Measurements from ENCODE around the gene THSD4.

The THSD4 gene

GRCh38 chr15:71786673-71787072 lies 671.4 kb downstream of the THSD4 start:
- Histone ChIP-seq H3K36me3 (ENCODE audit: control insufficient read depth in 2 of 2, insufficient read depth in 2 of 2, low read length in 2 of 2) (no peaks in the 10 kb centered on the region), H3K27me3 (ENCODE audit: control insufficient read depth in 1 of 2, insufficient read depth in 2 of 2, low read length in 2 of 2) (peaks cover 0 to 6% of the 10 kb centered on the region in 2 donors), H3K4me3 (ENCODE audit: low read length in 2 of 2) (no peak overlapping the region), H3K27ac (ENCODE audit: low read length) (no peak overlapping the region), H3K9me3 (ENCODE audit: control insufficient read depth in 2 of 2, low read length in 2 of 2) (no peaks in the 10 kb centered on the region), H3K4me1 (ENCODE audit: control insufficient read depth, insufficient read depth, low read length) (no peaks in the 10 kb centered on the region), H3K9ac (ENCODE audit: low read length in 2 of 2) (no peak overlapping the region)

GRCh38 chr15:71788646-71789579 lies 673.6 kb downstream of the THSD4 start:
- Histone ChIP-seq H3K9me3 (ENCODE audit: control insufficient read depth in 2 of 2, low read length in 2 of 2) (no peaks in the 10 kb centered on the region), H3K9ac (ENCODE audit: low read length in 2 of 2) (no peak overlapping the region), H3K4me3 (ENCODE audit: low read length in 2 of 2) (no peak overlapping the region), H3K4me1 (ENCODE audit: control insufficient read depth, insufficient read depth, low read length) (no peaks in the 10 kb centered on the region), H3K27me3 (ENCODE audit: control insufficient read depth in 1 of 2, insufficient read depth in 2 of 2, low read length in 2 of 2) (peaks cover 0 to 6% of the 10 kb centered on the region in 2 donors), H3K36me3 (ENCODE audit: control insufficient read depth in 2 of 2, insufficient read depth in 2 of 2, low read length in 2 of 2) (no peaks in the 10 kb centered on the region), H3K27ac (ENCODE audit: low read length) (no peak overlapping the region)

- H3K9me3 ChIP-seq (ENCODE audit: control insufficient read depth in 2 of 2, low read length in 2 of 2): no peaks in the 10 kb centered on the region
- H3K4me3 ChIP-seq (ENCODE audit: low read length in 2 of 2): no peak overlapping the region
- peaks cover 0 to 6% of the 10 kb centered on the region in 2 donors for H3K27me3 ChIP-seq (ENCODE audit: control insufficient read depth in 1 of 2, insufficient read depth in 2 of 2, low read length in 2 of 2)
- no peaks in the 10 kb centered on the region for H3K36me3 ChIP-seq (ENCODE audit: control insufficient read depth in 2 of 2, insufficient read depth in 2 of 2, low read length in 2 of 2)
- no peaks in the 10 kb centered on the region for H3K4me1 ChIP-seq (ENCODE audit: control insufficient read depth, insufficient read depth, low read length)
- no peak overlapping the region for H3K9ac ChIP-seq (ENCODE audit: low read length in 2 of 2)
- H3K27ac ChIP-seq (ENCODE audit: low read length): no peak overlapping the region
Measured at GRCh38 chr15:71789616-71790015, 674.3 kb downstream of the THSD4 start.

GRCh38 chr15:71790081-71790480 lies 674.8 kb downstream of the THSD4 start:
- Histone ChIP-seq H3K9ac (ENCODE audit: low read length in 2 of 2) (no peak overlapping the region), H3K4me1 (ENCODE audit: control insufficient read depth, insufficient read depth, low read length) (no peaks in the 10 kb centered on the region), H3K9me3 (ENCODE audit: control insufficient read depth in 2 of 2, low read length in 2 of 2) (no peaks in the 10 kb centered on the region), H3K4me3 (ENCODE audit: low read length in 2 of 2) (no peak overlapping the region), H3K27ac (ENCODE audit: low read length) (no peak overlapping the region), H3K36me3 (ENCODE audit: control insufficient read depth in 2 of 2, insufficient read depth in 2 of 2, low read length in 2 of 2) (no peaks in the 10 kb centered on the region), H3K27me3 (ENCODE audit: control insufficient read depth in 1 of 2, insufficient read depth in 2 of 2, low read length in 2 of 2) (peaks cover 0 to 2% of the 10 kb centered on the region in 2 donors)

- no peaks in the 10 kb centered on the region for H3K9me3 ChIP-seq (ENCODE audit: control insufficient read depth in 2 of 2, low read length in 2 of 2)
- H3K36me3 ChIP-seq (ENCODE audit: control insufficient read depth in 2 of 2, insufficient read depth in 2 of 2, low read length in 2 of 2): no peaks in the 10 kb centered on the region
- H3K4me1 ChIP-seq (ENCODE audit: control insufficient read depth, insufficient read depth, low read length): no peaks in the 10 kb centered on the region
Measured at GRCh38 chr15:71791975-71792374, 676.7 kb downstream of the THSD4 start.

GRCh38 chr15:71792521-71792920 lies 677.2 kb downstream of the THSD4 start:
- no peaks in the 10 kb centered on the region for H3K27me3 ChIP-seq (ENCODE audit: control insufficient read depth in 1 of 2, insufficient read depth in 2 of 2, low read length in 2 of 2)
- H3K9ac ChIP-seq (ENCODE audit: low read length in 2 of 2): no peak overlapping the region
- no peaks in the 10 kb centered on the region for H3K9me3 ChIP-seq (ENCODE audit: control insufficient read depth in 2 of 2, low read length in 2 of 2)
- H3K27ac ChIP-seq (ENCODE audit: low read length): no peak overlapping the region
- H3K36me3 ChIP-seq (ENCODE audit: control insufficient read depth in 2 of 2, insufficient read depth in 2 of 2, low read length in 2 of 2): no peaks in the 10 kb centered on the region
- no peak overlapping the region for H3K4me3 ChIP-seq (ENCODE audit: low read length in 2 of 2)
- no peaks in the 10 kb centered on the region for H3K4me1 ChIP-seq (ENCODE audit: control insufficient read depth, insufficient read depth, low read length)

More at GRCh38 chr15:71791975-71792374, 676.7 kb downstream of the THSD4 start:
- H3K27me3 ChIP-seq (ENCODE audit: control insufficient read depth in 1 of 2, insufficient read depth in 2 of 2, low read length in 2 of 2): no peaks in the 10 kb centered on the region
- no peak overlapping the region for H3K27ac ChIP-seq (ENCODE audit: low read length)
- no peak overlapping the region for H3K9ac ChIP-seq (ENCODE audit: low read length in 2 of 2)
- no peak overlapping the region for H3K4me3 ChIP-seq (ENCODE audit: low read length in 2 of 2)

- Histone ChIP-seq H3K27ac (ENCODE audit: low read length) (no peak overlapping the region), H3K36me3 (ENCODE audit: control insufficient read depth in 2 of 2, insufficient read depth in 2 of 2, low read length in 2 of 2) (no peaks in the 10 kb centered on the region), H3K9me3 (ENCODE audit: control insufficient read depth in 2 of 2, low read length in 2 of 2) (no peaks in the 10 kb centered on the region), H3K4me3 (ENCODE audit: low read length in 2 of 2) (no peak overlapping the region), H3K4me1 (ENCODE audit: control insufficient read depth, insufficient read depth, low read length) (peaks cover 4% of the 10 kb centered on the region), H3K9ac (ENCODE audit: low read length in 2 of 2) (no peak overlapping the region), H3K27me3 (ENCODE audit: control insufficient read depth in 1 of 2, insufficient read depth in 2 of 2, low read length in 2 of 2) (no peaks in the 10 kb centered on the region)
Measured at GRCh38 chr15:71798641-71799040, 683.4 kb downstream of the THSD4 start.

GRCh38 chr15:71800190-71800589 lies 684.9 kb downstream of the THSD4 start:
- Histone ChIP-seq H3K9ac (ENCODE audit: low read length in 2 of 2) (no peak overlapping the region), H3K36me3 (ENCODE audit: control insufficient read depth in 2 of 2, insufficient read depth in 2 of 2, low read length in 2 of 2) (no peaks in the 10 kb centered on the region), H3K9me3 (ENCODE audit: control insufficient read depth in 2 of 2, low read length in 2 of 2) (no peaks in the 10 kb centered on the region), H3K27me3 (ENCODE audit: control insufficient read depth in 1 of 2, insufficient read depth in 2 of 2, low read length in 2 of 2) (no peaks in the 10 kb centered on the region), H3K4me1 (ENCODE audit: control insufficient read depth, insufficient read depth, low read length) (peaks cover 4% of the 10 kb centered on the region), H3K27ac (ENCODE audit: low read length) (no peak overlapping the region), H3K4me3 (ENCODE audit: low read length in 2 of 2) (no peak overlapping the region)

- Histone ChIP-seq H3K27ac (ENCODE audit: low read length) (no peak overlapping the region), H3K4me3 (ENCODE audit: low read length in 2 of 2) (no peak overlapping the region)
Measured at GRCh38 chr15:71800835-71801745, 685.8 kb downstream of the THSD4 start.

GRCh38 chr15:71801935-71802655 lies 686.8 kb downstream of the THSD4 start:
- H3K27me3 ChIP-seq (ENCODE audit: control insufficient read depth in 1 of 2, insufficient read depth in 2 of 2, low read length in 2 of 2): no peaks in the 10 kb centered on the region
- no peaks in the 10 kb centered on the region for H3K9me3 ChIP-seq (ENCODE audit: control insufficient read depth in 2 of 2, low read length in 2 of 2)
- no peak overlapping the region for H3K27ac ChIP-seq (ENCODE audit: low read length)
- no peak overlapping the region for H3K4me3 ChIP-seq (ENCODE audit: low read length in 2 of 2)
- H3K4me1 ChIP-seq (ENCODE audit: control insufficient read depth, insufficient read depth, low read length): peaks cover 4% of the 10 kb centered on the region
- H3K36me3 ChIP-seq (ENCODE audit: control insufficient read depth in 2 of 2, insufficient read depth in 2 of 2, low read length in 2 of 2): no peaks in the 10 kb centered on the region
- no peak overlapping the region for H3K9ac ChIP-seq (ENCODE audit: low read length in 2 of 2)

More at GRCh38 chr15:71800835-71801745, 685.8 kb downstream of the THSD4 start:
- H3K4me1 ChIP-seq (ENCODE audit: control insufficient read depth, insufficient read depth, low read length): peaks cover 4% of the 10 kb centered on the region
- no peak overlapping the region for H3K9ac ChIP-seq (ENCODE audit: low read length in 2 of 2)
- H3K36me3 ChIP-seq (ENCODE audit: control insufficient read depth in 2 of 2, insufficient read depth in 2 of 2, low read length in 2 of 2): no peaks in the 10 kb centered on the region
- H3K27me3 ChIP-seq (ENCODE audit: control insufficient read depth in 1 of 2, insufficient read depth in 2 of 2, low read length in 2 of 2): no peaks in the 10 kb centered on the region
- H3K9me3 ChIP-seq (ENCODE audit: control insufficient read depth in 2 of 2, low read length in 2 of 2): no peaks in the 10 kb centered on the region

All from stomach smooth muscle (tissue), 2 donors.